ENCODE data around the gene FAM228A.

GRCh38 chr2:24237313-24237712 is 62.5 kb downstream of the FAM228A start:
- TF ChIP-seq CTCF (IDR thresholded peaks at IDR 0.05) (no peak), POLR2A (IDR thresholded peaks at IDR 0.05) (no peak), POLR2AphosphoS5 (IDR thresholded peaks at IDR 0.05) (no peak)
